RWPE1 (cell line): Measurements from ENCODE around the gene SLC6A14.

ENCODE experiments used
- CTCF ChIA-PET: fragments of 350-600 bp; sonication (Branson Sonifier 250); formaldehyde crosslinking; extraction: SDS; loops from one replicate; lab custom pipeline; 2021; lab: Yijun Ruan, JAX
- POLR2A ChIA-PET: fragments of 400-600 bp; formaldehyde crosslinking; extraction: SDS; loops from one replicate; lab custom pipeline; 2020; ENCODE audit warnings: antibody characterized with exemption; ENCODE audit not compliant: low non-redundant PET; lab: Yijun Ruan, JAX
- DNase-seq: peaks from one replicate; pipeline ENCODE4 v3.0.0; 2012; ENCODE audit warnings: low spot score
- H3K27ac ChIP-seq: fragments of 450-650 bp; 2 replicates; pipeline ENCODE4 v1.5.1; 2017
- CTCF ChIP-seq: fragments of 450-650 bp; conservative IDR thresholded peaks from 2 replicates; pipeline ENCODE4 v1.5.1; 2017; ENCODE audit warnings: low read depth, mild to moderate bottlenecking

The SLC6A14 gene

GRCh38 chrX:116436358-116436816 lies at the start of gene SLC6A14:
Gene SLC6A14 (plus strand): TSS chrX:116436606. CDS start chrX:116436710, 104 bp downstream.
- ChIA-PET POLR2A (no interaction called here), CTCF (no interaction called here)
- DNase-seq: no peak

GRCh38 chrX:116395752-116396151 lies 40.7 kb upstream of the SLC6A14 start:
- ChIA-PET POLR2A (no interaction called here), CTCF (no interaction called here)
- no peak for DNase-seq
- no peak overlapping the region for H3K27ac ChIP-seq
- no peak for TF ChIP-seq CTCF

More at GRCh38 chrX:116436358-116436816, at the start of gene SLC6A14:
- no peak within 1 kb of the TSS for H3K27ac ChIP-seq
- no peak for TF ChIP-seq CTCF

GRCh38 chrX:116399681-116400080 lies 36.7 kb upstream of the SLC6A14 start:
- no peak for DNase-seq
- CTCF ChIA-PET: no interaction called here
- TF ChIP-seq CTCF: no peak
- POLR2A ChIA-PET: no interaction called here
- H3K27ac ChIP-seq: no peak overlapping the region

GRCh38 chrX:116409219-116409618 lies 27.2 kb upstream of the SLC6A14 start:
- DNase-seq: no peak
- TF ChIP-seq CTCF: no peak
- ChIA-PET CTCF (no interaction called here), POLR2A (no interaction called here)
- no peak overlapping the region for H3K27ac ChIP-seq

- no peak for TF ChIP-seq CTCF
- POLR2A ChIA-PET: no interaction called here
These were observed 23.1 kb upstream of the SLC6A14 start for GRCh38 chrX:116413273-116413672.

GRCh38 chrX:116417214-116417613 lies 19.2 kb upstream of the SLC6A14 start:
- ChIA-PET CTCF (interaction anchor here (0.7 kb wide), 1 partner anchor 64 kb away, joined by 3 read pairs; no protein-coding TSS in a partner anchor), POLR2A (no interaction called here)
- H3K27ac ChIP-seq: no peak overlapping the region
- DNase-seq: peak; percentile 2
- TF ChIP-seq CTCF: no peak

More at GRCh38 chrX:116413273-116413672, 23.1 kb upstream of the SLC6A14 start:
- CTCF ChIA-PET: interaction anchor here (0.7 kb wide), 1 partner anchor 66 kb away, joined by 4 read pairs; no protein-coding TSS in a partner anchor
- H3K27ac ChIP-seq: no peak overlapping the region
- peak; percentile 0 for DNase-seq
